K562 (cell line): ENCODE measurements around the gene PRKCE. TPM values are rescaled to one million over a fixed set of nuclear protein-coding genes. Genes with fewer than 3 reads are reported as not detected.

Experiments
- ATAC-seq: fragments of 200-7000 bp; cut with Tn5 transposase; 3 replicates; pipeline ENCODE4 v1.9.1; 2020; ENCODE audit warnings: moderate library complexity
- BruUV-seq: library from RNA; stranded (reverse); fragments of 400-500 nt; replicated peaks from 2 replicates; lab custom pipeline; 2021; lab: Mats Ljungman, UMichigan
- CTCF ChIA-PET: fragments of 300-600 bp; formaldehyde crosslinking; extraction: SDS; loops from one replicate; lab custom pipeline; 2021; ENCODE audit warnings: low intra/inter-chr PET ratio; lab: Yijun Ruan, JAX
- POLR2A ChIA-PET: fragments of 300-600, 350-650 bp; sonication (Branson Sonifier 250); formaldehyde crosslinking; extraction: SDS; loops from one replicate; lab custom pipeline; 2021; ENCODE audit warnings: antibody characterized with exemption, inconsistent platforms; lab: Yijun Ruan, JAX
- DNase-seq, 4 experiments: peaks; one replicate each; pipeline versions ENCODE4 v3.0.0 to v3.0.0-alpha.2; 2011 to 2018; ENCODE audit warnings: low spot score in 3 of 4, mixed read lengths in 3 of 4; ENCODE audit errors: extremely low read depth in 1 of 4
- FAIRE-seq: peaks from 2 replicates; lab custom pipeline; 2011; peaks lifted over from hg19 to GRCh38; lab: Jason Lieb, UNC
- H2AFZ ChIP-seq: 2 replicates; pipeline ENCODE4 v1.6.0; 2011; ENCODE audit warnings: low read depth, low read length, control low read depth, inconsistent platforms
- H3K27ac ChIP-seq: fragments of 200-600 bp; 3 replicates; pipeline ENCODE4 v1.8.0; 2011; ENCODE audit warnings: low read depth, mild to moderate bottlenecking, control low read depth, inconsistent platforms, low read length, moderate library complexity, mixed read lengths; ENCODE audit errors: extremely low read depth
- H3K27me3 ChIP-seq, 2 experiments: fragments of 300-600 bp in 1 of 2; 2 replicates in 1 of 2; 3 replicates in 1 of 2; pipeline versions ENCODE4 v1.6.0 to v1.8.0; 2011; ENCODE audit warnings: inconsistent platforms in 2 of 2, low read length in 2 of 2, mild to moderate bottlenecking in 1 of 2, mixed read lengths in 1 of 2, moderate library complexity in 1 of 2; ENCODE audit not compliant: control insufficient read depth in 2 of 2, insufficient read depth in 2 of 2
- H3K36me3 ChIP-seq: fragments of 300-600 bp; 3 replicates; pipeline ENCODE4 v1.8.0; 2011; ENCODE audit warnings: mild to moderate bottlenecking, low read length, inconsistent platforms; ENCODE audit not compliant: control insufficient read depth, insufficient read depth
- H3K4me1 ChIP-seq, 2 experiments: fragments of 200-600 bp in 1 of 2; replicated peaks in 1 of 2; 2 replicates in 1 of 2; 3 replicates in 1 of 2; pipeline versions ENCODE4 v1.5.1 to v1.8.0; 2011; ENCODE audit warnings: inconsistent platforms in 2 of 2, low read length in 2 of 2, mild to moderate bottlenecking in 1 of 2, mixed read lengths in 1 of 2, moderate library complexity in 1 of 2; ENCODE audit not compliant: control insufficient read depth in 2 of 2, insufficient read depth in 2 of 2
- H3K4me2 ChIP-seq: 2 replicates; pipeline ENCODE4 v1.6.1; 2011; ENCODE audit warnings: low read length, control low read depth, inconsistent platforms, mixed read lengths; ENCODE audit not compliant: insufficient read depth
- H3K4me3 ChIP-seq: fragments of 200-600 bp; sonication (generic), shearing (Covaris generic); 2 replicates; pipeline ENCODE4 v1.5.1; 2016; ENCODE audit warnings: control low read depth, inconsistent platforms
- H3K79me2 ChIP-seq: fragments of 200-600 bp; 3 replicates; pipeline ENCODE4 v1.8.0; 2011; ENCODE audit warnings: low read length, inconsistent platforms; ENCODE audit not compliant: control insufficient read depth, insufficient read depth
- H3K9ac ChIP-seq, 2 experiments: 2 replicates each; pipeline versions ENCODE4 v1.6.0 to v1.6.1; 2011; ENCODE audit warnings: low read depth in 2 of 2, low read length in 2 of 2, control low read depth in 1 of 2, inconsistent platforms in 1 of 2, mild to moderate bottlenecking in 1 of 2, mixed read lengths in 1 of 2; ENCODE audit not compliant: insufficient read depth in 1 of 2
- H3K9me1 ChIP-seq: one replicate; pipeline ENCODE4 v1.6.0; 2011; ENCODE audit warnings: inconsistent platforms, mild to moderate bottlenecking, low read length, moderate library complexity; ENCODE audit not compliant: control insufficient read depth, insufficient read depth
- H3K9me3 ChIP-seq: replicated peaks from 2 replicates; pipeline ENCODE4 v1.5.1; 2011; ENCODE audit warnings: low read depth, low read length, inconsistent platforms; ENCODE audit not compliant: control insufficient read depth, insufficient read depth
- H4K20me1 ChIP-seq: replicated peaks from 2 replicates; pipeline ENCODE4 v1.6.1; 2011; ENCODE audit warnings: low read length, inconsistent platforms, mixed read lengths; ENCODE audit not compliant: control insufficient read depth, insufficient read depth
- FOXK2 ChIP-seq, 2 experiments: fragments of 450-650 bp; IDR thresholded peaks in 1 of 2; conservative IDR thresholded peaks in 1 of 2; 2 replicates each; pipeline ENCODE4 v1.6.1; 2016; ENCODE audit warnings: low read depth in 2 of 2, mild to moderate bottlenecking in 1 of 2
- MLLT1 ChIP-seq, 2 experiments: fragments of 450-650 bp; IDR thresholded peaks; 2 replicates each; pipeline ENCODE4 v1.6.1; 2016
- RBBP5 ChIP-seq: fragments of 200-600 bp; sonication (generic); IDR thresholded peaks from 2 replicates; pipeline ENCODE4 v1.6.1; 2012; ENCODE audit warnings: borderline replicate concordance, mild to moderate bottlenecking, low read length, control low read depth, inconsistent platforms; ENCODE audit not compliant: insufficient read depth, poor library complexity, severe bottlenecking
- SOX6 ChIP-seq: fragments of 450-650 bp; IDR thresholded peaks from 2 replicates; pipeline ENCODE4 v1.6.1; 2014; ENCODE audit warnings: mild to moderate bottlenecking
- SRSF3 ChIP-seq: fragments of 200-400 bp; formaldehyde crosslinking; IDR thresholded peaks from 2 replicates; pipeline ENCODE4 v1.6.1; 2016; ENCODE audit warnings: mild to moderate bottlenecking, low read length, moderate library complexity; ENCODE audit not compliant: insufficient read depth
- TOE1 ChIP-seq, 2 experiments: fragments of 450-650 bp in 1 of 2; sonication (generic) in 1 of 2; formaldehyde crosslinking in 1 of 2; IDR thresholded peaks; 2 replicates each; pipeline versions ENCODE4 v1.7.1 to v1.8.0; 2016 to 2022; ENCODE audit warnings: borderline replicate concordance in 2 of 2, mild to moderate bottlenecking in 2 of 2, antibody characterized with exemption in 1 of 2, inconsistent platforms in 1 of 2, low read depth in 1 of 2, missing genetic modification reagents in 1 of 2, moderate library complexity in 1 of 2
- ZBTB1 ChIP-seq: sonication (generic); formaldehyde crosslinking; IDR thresholded peaks from 2 replicates; pipeline ENCODE4 v1.8.1; 2023; ENCODE audit warnings: missing genetic modification reagents, low read depth, mild to moderate bottlenecking, borderline replicate concordance
- ZFP1 ChIP-seq: fragments of 450-650 bp; formaldehyde crosslinking; IDR thresholded peaks from 2 replicates; pipeline ENCODE4 v1.4.0; 2020; ENCODE audit warnings: mild to moderate bottlenecking, mixed read lengths
- ZNF12 ChIP-seq: sonication (generic); formaldehyde crosslinking; IDR thresholded peaks from 2 replicates; pipeline ENCODE4 v1.4.0; 2020; ENCODE audit warnings: mild to moderate bottlenecking, missing genetic modification reagents
- ZNF586 ChIP-seq: fragments of 450-650 bp; formaldehyde crosslinking; conservative IDR thresholded peaks from 2 replicates; pipeline ENCODE4 v1.4.0; 2020; ENCODE audit warnings: mild to moderate bottlenecking, moderate library complexity
- ZNF830 ChIP-seq: fragments of 250-450 bp; sonication (Bioruptor Pico); IDR thresholded peaks from 2 replicates; pipeline ENCODE4 v1.5.0; 2021; ENCODE audit warnings: mild to moderate bottlenecking
- WGBS: fragments of 100-300 bp; shearing (Covaris generic); methylation state at CpG from one replicate; pipeline ENCODE4 v1.1.6; 2016; ENCODE audit warnings: low coverage, mixed read lengths; ENCODE audit not compliant: insufficient coverage; ENCODE audit errors: missing lambda C conversion rate; 5-methylcytosine and 5-hydroxymethylcytosine counted together
- in situ Hi-C: fragments of 300-500 bp; cut with MboI; formaldehyde crosslinking; loops from 4 replicates; pipeline ENCODE4 v1.15.0; 2018; ENCODE audit warnings: inconsistent platforms, mixed read lengths
- intact Hi-C: fragments of 100-400 bp; cut with micrococcal nuclease; formaldehyde crosslinking; loops from 2 replicates; pipeline ENCODE4 v1.14.2; 2022
- polyA plus RNA-seq, 8 experiments: library from polyadenylated mRNA; depleted of rRNA in 4 of 8; stranded (reverse) in 5 of 8; unstranded in 3 of 8; fragments of >200 nt; fragmentation: Nextera tagmentation in 2 of 8; fragmentation: Illumina TruSeq in 1 of 8; extraction: Ambion mirVana in 2 of 8; extraction: Trizol in 1 of 8; gene quantifications; 2 replicates each; pipeline versions ENCODE4 v1.2.1 to v1.2.3, GENCODE V29; 2011 to 2014; ENCODE audit warnings: inconsistent platforms in 1 of 8, missing spikeins in 1 of 8
- total RNA-seq, 7 experiments: library from RNA; depleted of rRNA in 6 of 7; stranded (reverse); fragments of >200 nt in 6 of 7; fragmentation: Illumina TruSeq in 2 of 7; extraction: Trizol in 2 of 7; gene quantifications; 2 replicates each; pipeline versions ENCODE4 v1.2.1 to v1.2.3, GENCODE V29; 2011 to 2021; ENCODE audit warnings: low replicate concordance in 1 of 7
- TF ChIP-seq, protein P1 (sequence below): sonication (generic); formaldehyde crosslinking; IDR thresholded peaks from 2 replicates; pipeline ENCODE4 v1.8.0; 2022; ENCODE audit warnings: mild to moderate bottlenecking, missing genetic modification reagents

PRKCE gene
- total and polyA plus RNA-seq, 9 of the 15 experiments (the other 6 are each of a cell fraction or from before 2014, with no cell fraction given), result 0.06 to 1.0 (median 0.22) TPM; not detected in 1

- intact Hi-C loops, result loop anchor here (10.0 kb wide), 1 partner anchor 189 kb away; no protein-coding TSS in a partner anchor
- ChIA-PET POLR2A (interaction anchor here (0.6 to 0.7 kb wide), 2 partner anchors 67 to 435 kb away, joined by 3 read pairs; no protein-coding TSS in a partner anchor), CTCF (no interaction called here)
- TF ChIP-seq ZNF830 (CRISPR knock-in tag) (no peak), TOE1 (IDR thresholded peaks at IDR 0.05; ENCODE audit: borderline replicate concordance) (no peak), TOE1 (CRISPR knock-in tag; IDR thresholded peaks at IDR 0.05; ENCODE audit: borderline replicate concordance, low read depth) (no peak), FOXK2 (conservative IDR thresholded peaks at IDR 0.05 in 1 of 2, IDR thresholded peaks at IDR 0.05 in 1 of 2; ENCODE audit: low read depth in 2 of 2) (no peak), ZNF12 (CRISPR knock-in tag) (peak; percentile 95)
- Histone ChIP-seq H3K9me3 (no peaks in the 10 kb centered on the region), H3K4me2 (no peak overlapping the region), H3K36me3 (no peaks in the 10 kb centered on the region), H3K9ac (no peak overlapping the region), H3K4me1 (peaks cover 2 to 24% of the 10 kb centered on the region in 2 experiments; a peak in 3 of 5 replicates), H3K4me3 (no peak overlapping the region), H3K79me2 (no peaks in the 10 kb centered on the region), H3K27me3 (peaks cover 25 to 43% of the 10 kb centered on the region in 2 experiments), H4K20me1 (no peaks in the 10 kb centered on the region), H2AFZ (no peak overlapping the region), H3K9me1 (no peaks in the 10 kb centered on the region), H3K27ac (no peak overlapping the region)
- BruUV-seq, result no TSS peak
- no peak for FAIRE-seq
- no peak for DNase-seq
- no peak for ATAC-seq
- WGBS, result 0% methylated on average over 2 of the region's 2 CpGs
- in situ Hi-C loops, result loop anchor here (5.0 kb wide), 2 partner anchors 131 to 291 kb away; no protein-coding TSS in a partner anchor
Measured at GRCh38 chr2:45646289-45646688, 5.2 kb upstream of the PRKCE start.

DNA sequence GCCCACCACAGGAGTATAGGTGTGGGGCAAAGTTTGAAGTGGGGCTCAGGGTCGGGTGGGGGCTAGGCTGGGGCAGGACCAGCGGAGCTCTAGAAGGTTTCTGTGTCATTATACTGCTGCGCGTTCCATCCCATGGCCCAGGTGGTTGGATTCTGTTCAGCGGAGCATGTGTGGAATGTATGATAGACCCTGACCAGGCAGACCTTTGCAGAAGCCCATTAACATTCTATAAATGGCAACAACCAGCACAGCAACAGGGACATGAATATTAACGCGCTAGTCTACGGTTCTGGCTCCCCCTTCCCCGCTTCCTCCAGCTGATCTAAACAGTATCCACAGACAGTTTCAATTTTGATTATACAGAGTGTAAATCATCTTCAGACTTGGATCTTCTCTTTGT lies 4.1 kb upstream of the PRKCE start:
- no peaks in the 10 kb centered on the region for H4K20me1 ChIP-seq
- no peaks in the 10 kb centered on the region for H3K36me3 ChIP-seq
- 30% methylated on average over 9 of the region's 9 CpGs for WGBS
- FAIRE-seq, result no peak
- no peak overlapping the region for H3K27ac ChIP-seq
- in situ Hi-C loops (loop anchor here (5.0 kb wide), 2 partner anchors 130 to 290 kb away; no protein-coding TSS in a partner anchor), intact Hi-C loops (loop anchor here (10.0 kb wide), 1 partner anchor 187 kb away; no protein-coding TSS in a partner anchor)
- CTCF ChIA-PET, result no interaction called here
- no peaks in the 10 kb centered on the region for H3K9me3 ChIP-seq
- POLR2A ChIA-PET, result no interaction called here
- H3K79me2 ChIP-seq, result no peaks in the 10 kb centered on the region
- no peak overlapping the region for H2AFZ ChIP-seq
- no peaks in the 10 kb centered on the region for H3K9me1 ChIP-seq
- no peak for DNase-seq
- H3K4me2 ChIP-seq, result no peak overlapping the region
- no TSS peak for BruUV-seq
- H3K9ac ChIP-seq, result no peak overlapping the region
- no peak overlapping the region for H3K4me3 ChIP-seq
- H3K4me1 ChIP-seq, result peaks cover 2 to 34% of the 10 kb centered on the region in 2 experiments; a peak in 4 of 5 replicates
- no peak for ATAC-seq
- peaks cover 25 to 46% of the 10 kb centered on the region in 2 experiments for H3K27me3 ChIP-seq
- TF ChIP-seq RBBP5, result no peak
- TF ChIP-seq SRSF3, result no peak
- TF ChIP-seq MLLT1 (IDR thresholded peaks at IDR 0.05), result no peak
- no peak for TF ChIP-seq ZNF12 (CRISPR knock-in tag)
- no peak for TF ChIP-seq SOX6
- no peak for TF ChIP-seq ZBTB1
- TF ChIP-seq ZFP1 (CRISPR knock-in tag), result no peak
- TF ChIP-seq, protein P1, sequence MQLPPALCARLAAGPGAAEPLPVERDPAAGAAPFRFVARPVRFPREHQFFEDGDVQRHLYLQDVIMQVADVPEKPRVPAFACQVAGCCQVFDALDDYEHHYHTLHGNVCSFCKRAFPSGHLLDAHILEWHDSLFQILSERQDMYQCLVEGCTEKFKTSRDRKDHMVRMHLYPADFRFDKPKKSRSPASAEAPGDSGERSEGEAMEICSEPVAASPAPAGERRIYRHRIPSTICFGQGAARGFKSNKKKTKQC (CRISPR knock-in tag), result no peak
- TF ChIP-seq ZNF586, result no peak
- TF ChIP-seq TOE1 (IDR thresholded peaks at IDR 0.05; ENCODE audit: borderline replicate concordance), result no peak
- no peak for TF ChIP-seq TOE1 (CRISPR knock-in tag; IDR thresholded peaks at IDR 0.05; ENCODE audit: borderline replicate concordance, low read depth)
